Esophagus squamous epithelium (tissue), 4 donors: ENCODE data around the gene PKP2.

Experiments used
- CTCF ChIP-seq, 6 experiments: fragments of 450-650 bp in 4 of 6; fragments of 200-600 bp in 2 of 6; sonication (generic) in 2 of 6; IDR thresholded peaks; one replicate each; pipeline ENCODE4 v1.5.1; 2016 to 2019; ENCODE audit warnings: antibody characterized with exemption in 6 of 6, mild to moderate bottlenecking in 4 of 6, moderate library complexity in 4 of 6
- POLR2A ChIP-seq, 4 donors: fragments of 450-650 bp; IDR thresholded peaks; one replicate each; pipeline ENCODE4 v1.6.1; 2017; ENCODE audit warnings: antibody characterized with exemption in 4 of 4, mild to moderate bottlenecking in 4 of 4, moderate library complexity in 3 of 4

GRCh38 chr12:32743264-32743663, 153.3 kb downstream of the PKP2 start:
- TF ChIP-seq CTCF (IDR thresholded peaks at IDR 0.05) (no peak), POLR2A (IDR thresholded peaks at IDR 0.05) (no peak)
